Upper lobe of right lung (tissue), 1 donor: ENCODE results near the gene NXN. TPM values are rescaled to one million over a fixed set of nuclear protein-coding genes. Genes with fewer than 3 reads are reported as not detected.

Experiments
- ATAC-seq: fragments of 200-7000 bp; cut with Tn5 transposase; one replicate; pipeline ENCODE4 v1.9.1; 2020; ENCODE audit warnings: mild to moderate bottlenecking, moderate library complexity
- DNase-seq: peaks from one replicate; pipeline ENCODE4 v3.0.0-alpha.2; 2020
- H3K27ac ChIP-seq: fragments of 200-600 bp; one replicate; pipeline ENCODE4 v1.8.0; 2022
- H3K27me3 ChIP-seq: fragments of 200-600 bp; one replicate; pipeline ENCODE4 v1.8.0; 2022; ENCODE audit warnings: mild to moderate bottlenecking
- H3K36me3 ChIP-seq: fragments of 200-600 bp; one replicate; pipeline ENCODE4 v1.8.0; 2022
- H3K4me1 ChIP-seq: fragments of 200-600 bp; one replicate; pipeline ENCODE4 v1.8.0; 2022
- H3K4me3 ChIP-seq: fragments of 200-600 bp; one replicate; pipeline ENCODE4 v1.8.0; 2022; ENCODE audit warnings: mild to moderate bottlenecking
- H3K9me3 ChIP-seq: fragments of 200-600 bp; one replicate; pipeline ENCODE4 v1.8.0; 2022
- CTCF ChIP-seq: fragments of 200-600 bp; IDR thresholded peaks from one replicate; pipeline ENCODE4 v1.8.0; 2022; ENCODE audit warnings: antibody characterized with exemption
- intact Hi-C: fragments of 100-400 bp; cut with DNase I; formaldehyde crosslinking; loops from one replicate; pipeline ENCODE4 v1.11.0; 2022
- total RNA-seq: library from RNA; stranded (reverse); fragmentation: NEBNext Ultra II Directional; extraction: Animal tissue kit (Norgen Biotek cat#: 25700); gene quantifications from one replicate; pipeline ENCODE4 v1.2.1, GENCODE V29; 2021
- donor health status: DM: no; HTN: yes; CAD: no; lungs with severe emphysema.

NXN gene
- total RNA-seq, 1 donor from 2014 or later: 57.3 TPM

- no peaks in the 10 kb centered on the region for H3K27me3 ChIP-seq
- H3K36me3 ChIP-seq: no peaks in the 10 kb centered on the region
- no peak overlapping the region for H3K4me3 ChIP-seq
- H3K4me1 ChIP-seq: peaks cover 2% of the 10 kb centered on the region
- ATAC-seq (no peak), DNase-seq (no peak)
- H3K27ac ChIP-seq: no peak overlapping the region
- intact Hi-C loops: no loop called here
- TF ChIP-seq CTCF: no peak
- no peaks in the 10 kb centered on the region for H3K9me3 ChIP-seq
Observed at GRCh38 chr17:946510-947236, 32.9 kb downstream of the NXN start.

- ATAC-seq (no peak), DNase-seq (no peak)
- Histone ChIP-seq H3K36me3 (no peaks in the 10 kb centered on the region), H3K9me3 (no peaks in the 10 kb centered on the region), H3K4me1 (no peaks in the 10 kb centered on the region), H3K4me3 (no peak overlapping the region), H3K27ac (no peak overlapping the region), H3K27me3 (no peaks in the 10 kb centered on the region)
- no peak for TF ChIP-seq CTCF
- intact Hi-C loops: no loop called here
Observed at GRCh38 chr17:945672-946071, 33.9 kb downstream of the NXN start.

- no peak overlapping the region for H3K27ac ChIP-seq
- no peak for TF ChIP-seq CTCF
Observed at GRCh38 chr17:944266-944826, 35.2 kb downstream of the NXN start.

GRCh38 chr17:935485-935884, 44.1 kb downstream of the NXN start:
- no peak overlapping the region for H3K4me3 ChIP-seq
- DNase-seq (no peak), ATAC-seq (no peak)
- no peak for TF ChIP-seq CTCF
- H3K27ac ChIP-seq: no peak overlapping the region
- no peaks in the 10 kb centered on the region for H3K36me3 ChIP-seq
- no peaks in the 10 kb centered on the region for H3K27me3 ChIP-seq
- no peaks in the 10 kb centered on the region for H3K9me3 ChIP-seq
- peaks cover 22% of the 10 kb centered on the region for H3K4me1 ChIP-seq
- intact Hi-C loops: no loop called here

More at GRCh38 chr17:944266-944826, 35.2 kb downstream of the NXN start:
- Histone ChIP-seq H3K36me3 (no peaks in the 10 kb centered on the region), H3K9me3 (no peaks in the 10 kb centered on the region), H3K4me1 (no peaks in the 10 kb centered on the region), H3K4me3 (no peak overlapping the region), H3K27me3 (no peaks in the 10 kb centered on the region)
- ATAC-seq (no peak), DNase-seq (no peak)
- intact Hi-C loops: no loop called here

GRCh38 chr17:933312-934073, 46.1 kb downstream of the NXN start:
- intact Hi-C loops: no loop called here
- Histone ChIP-seq H3K27ac (peak overlapping the region; percentile 78), H3K4me3 (no peak overlapping the region), H3K36me3 (no peaks in the 10 kb centered on the region), H3K9me3 (no peaks in the 10 kb centered on the region), H3K27me3 (no peaks in the 10 kb centered on the region), H3K4me1 (peaks cover 42% of the 10 kb centered on the region)
- no peak for TF ChIP-seq CTCF
- ATAC-seq (peak; percentile 89), DNase-seq (peak; percentile 74)
